Testis (tissue), 2 donors: ENCODE measurements around the gene ANXA4.

Experiments
- POLR2A ChIP-seq: fragments of 450-650 bp; IDR thresholded peaks from one replicate; pipeline ENCODE4 v1.6.1; 2017; ENCODE audit warnings: antibody characterized with exemption, mild to moderate bottlenecking, moderate library complexity
- TF ChIP-seq, protein P1 (sequence below), 3 experiments: fragments of 450-650 bp in 2 of 3; fragments of 200-600 bp in 1 of 3; sonication (generic) in 1 of 3; IDR thresholded peaks; one replicate each; pipeline ENCODE4 v1.5.1; 2016 to 2019; ENCODE audit warnings: antibody characterized with exemption in 3 of 3, mild to moderate bottlenecking in 2 of 3, moderate library complexity in 1 of 3

GRCh38 chr2:69768235-69768634, 26.3 kb downstream of the ANXA4 start:
- TF ChIP-seq, protein P1, sequence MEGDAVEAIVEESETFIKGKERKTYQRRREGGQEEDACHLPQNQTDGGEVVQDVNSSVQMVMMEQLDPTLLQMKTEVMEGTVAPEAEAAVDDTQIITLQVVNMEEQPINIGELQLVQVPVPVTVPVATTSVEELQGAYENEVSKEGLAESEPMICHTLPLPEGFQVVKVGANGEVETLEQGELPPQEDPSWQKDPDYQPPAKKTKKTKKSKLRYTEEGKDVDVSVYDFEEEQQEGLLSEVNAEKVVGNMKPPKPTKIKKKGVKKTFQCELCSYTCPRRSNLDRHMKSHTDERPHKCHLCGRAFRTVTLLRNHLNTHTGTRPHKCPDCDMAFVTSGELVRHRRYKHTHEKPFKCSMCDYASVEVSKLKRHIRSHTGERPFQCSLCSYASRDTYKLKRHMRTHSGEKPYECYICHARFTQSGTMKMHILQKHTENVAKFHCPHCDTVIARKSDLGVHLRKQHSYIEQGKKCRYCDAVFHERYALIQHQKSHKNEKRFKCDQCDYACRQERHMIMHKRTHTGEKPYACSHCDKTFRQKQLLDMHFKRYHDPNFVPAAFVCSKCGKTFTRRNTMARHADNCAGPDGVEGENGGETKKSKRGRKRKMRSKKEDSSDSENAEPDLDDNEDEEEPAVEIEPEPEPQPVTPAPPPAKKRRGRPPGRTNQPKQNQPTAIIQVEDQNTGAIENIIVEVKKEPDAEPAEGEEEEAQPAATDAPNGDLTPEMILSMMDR (IDR thresholded peaks at IDR 0.05): no peak
- no peak for TF ChIP-seq POLR2A
